Caki2 (cell line): ENCODE measurements around the gene ANKRD16. TPM values are rescaled to one million over a fixed set of nuclear protein-coding genes. Genes with fewer than 3 reads are reported as not detected.
"Not testable (repeated sequence)": the region's sequence is repeated elsewhere in the genome, so short reads cannot be mapped to it uniquely, and the experiment has no call there.

Source experiments
- DNase-seq: peaks from one replicate; pipeline ENCODE4 v3.0.0-alpha.2; 2015; ENCODE audit warnings: low read depth
- in situ Hi-C: cut with HindIII; loops from 2 replicates; pipeline ENCODE4 v1.10.0; 2016; ENCODE audit warnings: low sequenced_read_pairs, low pct_unique_long_range_greater_than_20kb, mixed read lengths
- total RNA-seq: library from RNA; depleted of rRNA; stranded (reverse); fragments of >200 nt; shearing (Covaris generic); gene quantifications from 2 replicates; pipeline ENCODE4 v1.2.3, GENCODE V29; 2014; ENCODE audit warnings: low replicate concordance

The ANKRD16 gene
- total RNA-seq, 1 experiment from 2014 or later: 10.4 TPM

DNA sequence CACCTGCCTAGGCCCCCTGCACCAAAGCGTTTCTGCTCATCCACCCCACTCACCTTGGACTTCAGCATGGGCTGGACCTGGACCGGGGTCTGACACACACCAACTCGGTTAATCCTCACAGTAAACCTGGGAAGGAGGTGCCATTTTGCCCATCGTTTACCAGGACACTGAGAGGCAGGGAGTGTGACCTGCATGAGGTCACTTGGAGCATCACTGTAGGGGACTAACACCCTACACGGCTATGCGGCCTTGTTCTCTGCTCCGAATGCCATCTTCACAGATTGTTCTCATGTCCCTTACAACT is 33.0 kb downstream of the ANKRD16 start:
- no peak for DNase-seq
- in situ Hi-C loops: no loop called here

DNA sequence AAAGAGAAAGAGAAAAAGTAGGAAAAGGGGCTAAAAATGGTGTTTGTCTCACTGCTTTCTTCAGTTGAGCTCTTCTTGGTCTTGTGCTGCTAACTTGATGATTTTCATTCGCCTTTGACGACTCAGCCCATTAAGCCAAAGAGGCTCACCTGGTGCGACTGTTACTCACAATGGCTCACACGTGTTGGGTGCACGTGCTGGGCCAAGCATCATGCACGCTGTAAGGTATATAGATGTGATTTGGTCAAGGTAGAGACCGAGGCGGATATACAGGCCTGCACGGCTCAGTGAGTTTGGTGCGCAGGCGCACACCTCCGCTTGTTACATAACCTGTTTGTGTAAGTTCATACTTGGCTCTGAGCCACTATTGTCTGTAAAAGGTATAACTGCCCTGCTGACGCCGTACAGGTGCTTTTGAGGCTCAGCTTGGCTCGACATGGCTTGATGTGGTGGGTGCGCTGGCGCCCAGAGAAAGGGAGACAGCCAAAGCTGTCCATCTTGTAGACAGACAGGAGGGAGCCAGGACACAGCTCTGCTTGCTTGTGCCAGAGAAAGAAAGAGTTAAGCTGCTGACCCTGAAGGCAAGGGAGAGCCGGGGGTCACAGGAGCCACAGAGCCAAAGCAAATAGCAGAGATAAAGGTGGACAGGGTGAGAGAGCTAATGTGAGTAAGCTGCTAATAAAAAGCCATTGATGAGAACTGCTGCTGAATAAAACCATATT is 33.6 kb downstream of the ANKRD16 start:
- DNase-seq: no peak
- in situ Hi-C loops: no loop called here

DNA sequence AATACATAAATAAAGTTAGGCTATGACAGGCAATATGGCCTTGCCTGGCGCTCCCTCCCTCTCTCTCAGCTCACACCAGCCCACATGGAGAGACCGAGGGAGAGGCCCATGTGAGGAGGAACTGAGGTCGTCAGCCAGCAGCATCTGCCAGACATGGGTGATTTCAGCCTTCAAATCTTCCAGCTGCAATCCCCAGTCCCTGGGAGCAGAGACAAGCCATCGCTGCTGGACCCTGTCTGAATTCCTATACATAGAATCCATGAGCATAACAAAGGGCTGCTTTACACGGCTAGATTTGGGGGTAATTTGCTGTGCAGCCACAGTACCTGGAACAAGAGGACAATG is 35.6 kb downstream of the ANKRD16 start:
- in situ Hi-C loops: no loop called here
- DNase-seq: no peak

DNA sequence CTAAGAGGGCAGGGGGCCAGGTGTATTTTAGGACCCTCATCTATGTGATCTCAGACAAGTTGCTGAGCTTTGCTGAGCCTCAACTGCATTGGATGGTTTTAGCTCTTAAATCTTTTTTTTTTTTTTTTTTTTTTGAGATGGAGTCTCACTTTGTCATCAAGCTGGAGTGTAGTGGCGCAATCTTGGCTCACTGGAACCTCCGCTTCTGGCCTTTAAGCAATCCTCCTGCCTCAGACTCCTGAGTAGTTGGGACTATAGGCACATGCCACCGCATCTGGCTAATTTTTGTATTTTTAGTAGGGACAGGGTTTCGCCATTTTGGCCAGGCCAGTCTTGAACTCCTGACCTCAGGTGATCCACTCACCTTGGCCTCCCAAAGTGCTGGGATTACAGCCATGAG is 43.0 kb downstream of the ANKRD16 start:
- DNase-seq, in situ Hi-C loops: not testable (repeated sequence)

DNA sequence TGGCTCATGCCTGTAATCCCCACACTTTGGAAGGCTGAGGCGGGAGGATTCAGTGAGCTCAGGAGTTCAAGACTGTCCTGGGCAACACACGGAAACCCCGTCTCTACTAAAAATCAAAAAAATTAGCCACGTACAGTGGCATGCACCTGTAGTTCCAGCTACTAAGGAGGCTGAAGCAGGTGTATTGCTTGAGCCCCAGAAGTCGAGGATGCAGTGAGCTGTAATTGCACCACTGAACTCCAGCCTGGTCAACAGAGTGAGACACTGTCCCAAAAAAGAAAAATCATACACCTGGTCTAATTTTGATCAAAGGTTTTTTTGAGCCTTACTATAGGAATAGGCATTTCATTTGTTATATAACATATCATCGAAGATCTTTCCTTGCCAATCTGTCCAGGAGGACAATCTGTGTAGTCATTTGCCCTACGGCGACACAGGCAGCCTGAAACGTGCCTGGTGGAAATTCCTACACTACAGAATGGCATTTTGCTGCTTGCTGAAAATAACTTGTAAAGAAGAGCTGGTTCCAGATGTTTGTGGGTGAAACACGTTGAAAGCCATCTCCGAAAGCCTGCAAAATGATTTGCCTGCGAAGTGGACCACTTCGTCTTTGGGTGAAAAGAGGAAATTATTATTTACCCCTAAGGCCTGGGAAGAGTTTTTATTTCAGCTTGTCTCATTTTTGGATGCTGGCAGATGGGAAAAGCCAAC is 45.2 kb downstream of the ANKRD16 start:
- DNase-seq: no peak
- in situ Hi-C loops: no loop called here

DNA sequence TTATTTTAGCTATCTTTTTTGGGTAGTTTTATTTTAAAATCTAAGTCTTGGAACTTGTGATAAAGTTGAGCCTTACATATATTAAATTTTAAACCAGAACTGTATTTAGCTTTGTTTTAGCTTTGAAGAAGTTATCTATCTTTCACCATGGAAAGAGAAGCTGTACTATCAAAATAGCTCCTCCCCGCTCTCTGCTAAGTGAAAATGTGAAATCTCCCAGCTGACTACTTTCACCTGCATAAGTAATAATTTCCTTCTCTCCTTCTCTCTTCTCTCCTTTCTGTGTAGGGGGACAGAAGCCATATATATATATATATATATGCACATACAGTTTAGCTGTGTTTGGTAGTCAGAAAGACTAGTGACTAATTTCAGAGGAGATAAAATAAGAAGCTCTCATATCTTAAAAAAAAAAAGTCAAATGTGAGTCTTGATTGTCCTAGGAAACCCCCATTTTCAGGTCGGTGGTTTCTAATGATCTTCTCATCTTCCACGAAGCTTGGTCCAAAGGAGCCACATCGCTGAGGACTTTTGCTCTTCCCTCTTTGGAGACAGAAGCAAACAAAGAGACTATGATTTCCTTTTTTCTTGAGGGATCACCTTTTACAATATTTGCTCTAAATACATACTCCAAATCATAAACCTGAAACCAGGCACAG is 45.9 kb downstream of the ANKRD16 start:
- in situ Hi-C loops: no loop called here
- no peak for DNase-seq

DNA sequence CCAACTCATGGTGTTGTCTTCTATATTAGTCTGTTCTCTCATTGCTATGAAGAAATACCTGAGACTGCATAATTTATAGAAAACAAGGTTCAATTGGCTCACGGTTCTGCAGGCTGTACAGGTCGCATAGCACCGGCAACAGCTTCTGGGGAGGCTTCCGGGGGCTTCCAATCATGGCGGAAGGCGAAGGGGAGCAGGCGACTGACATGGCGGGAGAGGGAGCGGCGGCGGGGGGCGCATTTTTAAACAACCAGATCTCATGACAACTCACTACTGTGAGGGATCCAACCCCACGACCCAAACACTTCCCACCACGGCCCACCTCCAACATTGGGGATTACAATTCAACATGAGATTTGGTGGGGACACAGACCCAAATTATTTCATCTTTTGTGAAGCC is 47.7 kb downstream of the ANKRD16 start:
- in situ Hi-C loops: no loop called here

DNA sequence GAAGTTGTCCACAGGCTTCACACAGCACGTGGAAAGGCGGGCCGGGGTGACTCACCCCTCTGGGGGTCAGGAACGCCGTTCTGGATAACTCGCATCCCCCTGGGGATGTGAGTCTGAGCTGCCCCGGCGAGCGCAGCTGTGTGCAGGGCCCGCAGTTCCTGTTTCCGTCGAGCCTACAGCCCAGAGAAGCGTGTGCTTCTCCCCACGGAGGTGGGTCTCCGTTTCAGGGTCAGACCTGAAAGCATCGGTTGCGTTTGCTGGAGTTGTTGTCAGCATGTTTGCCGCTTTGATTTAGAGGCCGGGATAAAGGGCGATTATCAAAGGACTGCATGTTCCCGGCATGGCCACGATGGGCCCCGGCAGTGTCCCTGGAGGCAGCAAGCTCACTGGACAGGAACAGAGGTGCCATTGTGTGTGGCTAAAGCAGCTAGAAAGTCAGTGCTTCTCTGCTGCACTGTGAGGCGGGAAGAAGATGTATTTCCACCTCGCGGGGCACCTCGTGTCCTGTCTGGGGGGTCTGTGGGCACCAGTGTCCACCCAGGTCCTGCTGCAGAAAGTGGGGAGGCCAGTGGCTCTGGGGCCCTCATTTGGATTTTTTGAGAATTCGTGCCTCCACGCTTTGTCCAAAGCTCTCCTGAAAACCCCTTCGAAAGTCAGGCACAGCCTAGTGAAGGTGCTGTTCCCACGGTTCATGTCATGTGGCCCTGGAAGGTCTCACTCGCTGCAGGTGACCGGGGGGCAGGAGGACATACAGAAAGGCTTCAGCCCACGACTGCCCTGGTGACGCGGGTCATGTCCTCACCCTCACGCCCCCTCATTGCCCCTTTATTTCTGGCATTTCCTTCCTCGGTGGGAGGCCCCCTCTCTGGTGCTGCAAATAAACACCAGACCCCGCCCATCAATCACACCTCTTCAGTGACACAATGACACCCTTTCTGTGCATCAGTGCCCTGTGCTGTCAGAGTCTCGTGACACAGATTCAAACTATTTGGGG is 49.1 kb downstream of the ANKRD16 start:
- in situ Hi-C loops: no loop called here

More for the DNA sequence above, 47.7 kb downstream of the ANKRD16 start:
- no peak for DNase-seq

DNA sequence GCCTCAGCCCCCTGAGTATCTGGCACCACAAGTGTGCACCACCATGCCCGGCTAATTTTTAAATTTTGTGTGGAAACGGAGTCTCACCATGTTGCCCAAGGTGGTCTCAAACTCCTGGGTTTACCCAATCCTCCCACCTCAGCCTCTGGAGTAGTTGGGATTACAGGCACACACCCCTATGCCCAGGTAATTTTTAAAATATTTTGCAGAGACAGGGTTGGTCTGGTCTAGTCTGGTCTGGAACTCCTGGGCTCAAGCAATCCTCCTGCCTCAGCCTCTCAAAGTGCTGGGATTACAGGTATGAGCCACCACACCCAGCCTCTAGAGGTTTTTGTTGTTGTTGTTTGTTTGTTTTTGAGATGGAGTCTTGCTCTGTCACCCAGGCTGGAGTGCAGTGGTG is 53.5 kb downstream of the ANKRD16 start:
- DNase-seq, in situ Hi-C loops: not testable (repeated sequence)

More for the DNA sequence above, 49.1 kb downstream of the ANKRD16 start:
- DNase-seq: no peak

DNA sequence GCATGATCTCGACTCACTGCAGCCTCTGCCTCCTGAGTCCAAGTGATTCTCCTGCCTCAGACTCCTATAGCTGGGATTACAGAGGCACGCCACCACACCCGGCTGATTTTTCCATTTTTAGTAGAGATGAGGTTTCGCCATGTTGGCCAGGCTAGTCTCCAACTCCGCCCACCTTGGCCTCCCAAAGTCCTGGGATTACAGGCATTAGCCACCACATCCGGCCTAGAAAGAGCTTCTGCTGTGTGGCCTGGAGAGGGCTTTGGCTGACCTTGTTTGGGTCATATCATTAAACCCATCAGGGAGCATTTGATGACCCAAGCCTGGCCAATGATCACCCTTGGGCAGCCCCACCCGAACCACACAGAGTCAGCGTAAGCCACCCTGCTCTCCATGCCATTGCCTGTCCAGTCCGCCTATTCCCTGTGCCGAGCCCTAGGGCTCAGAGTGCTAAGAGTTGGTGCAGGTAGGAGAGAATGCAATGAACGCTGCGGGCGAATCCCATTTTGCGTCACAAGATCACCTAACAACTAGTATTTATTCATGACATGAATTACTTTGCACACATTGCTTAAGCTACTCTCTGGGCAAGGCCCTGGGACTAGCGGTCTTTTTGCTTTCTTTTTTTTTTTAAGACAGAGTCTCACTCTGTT is 54.1 kb downstream of the ANKRD16 start:
- DNase-seq: no peak
- in situ Hi-C loops: no loop called here

DNA sequence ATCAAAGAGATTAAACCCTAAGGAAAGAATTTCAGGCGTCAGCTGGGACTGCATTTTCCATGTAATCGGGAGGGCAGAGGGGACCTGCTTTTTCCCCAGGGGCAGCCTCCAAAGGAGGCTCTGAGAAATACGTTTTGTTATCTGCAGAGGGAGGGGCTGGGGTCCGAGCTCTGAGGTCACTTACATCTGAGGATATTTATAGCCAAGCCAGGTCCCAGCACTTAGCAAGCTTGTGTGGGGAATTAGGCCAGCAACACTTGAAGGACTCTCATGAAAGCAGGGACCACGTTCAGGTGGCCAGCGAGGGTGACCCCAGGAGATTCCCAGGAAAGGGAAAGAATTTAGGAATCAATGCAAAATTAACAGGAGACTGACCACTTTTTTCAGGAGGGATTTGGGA is 55.9 kb downstream of the ANKRD16 start:
- DNase-seq: no peak
- in situ Hi-C loops: no loop called here

DNA sequence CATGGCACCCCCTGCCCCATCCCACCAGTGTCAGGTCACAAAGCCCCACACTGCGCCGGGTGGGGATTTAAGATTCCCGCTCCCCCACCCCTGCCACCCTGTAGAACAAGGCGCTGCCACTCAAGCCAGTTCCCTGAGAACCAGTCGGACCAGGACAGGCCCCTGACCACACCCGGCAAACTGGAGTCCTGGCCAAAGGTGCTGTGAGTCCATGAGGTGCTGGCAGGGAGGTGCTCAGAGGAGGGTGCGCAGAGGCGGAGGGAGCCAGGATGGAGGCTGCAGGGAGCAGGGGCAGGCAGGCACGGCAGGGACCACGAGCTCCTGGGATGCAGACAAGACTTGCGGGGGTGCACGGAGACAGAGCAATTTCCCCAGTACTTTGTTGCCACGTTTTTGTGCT is 56.7 kb downstream of the ANKRD16 start:
- in situ Hi-C loops: no loop called here
- no peak for DNase-seq

DNA sequence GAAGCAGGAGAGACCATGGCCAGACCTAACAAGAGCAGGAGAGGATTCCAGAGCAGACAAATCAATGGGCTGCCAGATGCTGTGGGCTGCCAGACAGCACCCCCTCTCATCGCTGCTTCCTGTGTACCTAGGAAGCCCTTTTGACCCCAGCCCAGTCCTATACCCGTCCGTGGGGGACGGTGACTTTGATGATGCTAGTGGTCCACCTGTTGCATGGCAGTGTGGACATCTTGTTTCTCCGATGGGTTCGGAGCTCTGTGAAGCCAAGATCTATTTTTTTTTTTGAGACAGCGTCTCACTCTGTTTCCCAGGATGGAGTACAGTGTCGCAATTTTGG is 58.3 kb downstream of the ANKRD16 start:
- DNase-seq: no peak
- in situ Hi-C loops: no loop called here

DNA sequence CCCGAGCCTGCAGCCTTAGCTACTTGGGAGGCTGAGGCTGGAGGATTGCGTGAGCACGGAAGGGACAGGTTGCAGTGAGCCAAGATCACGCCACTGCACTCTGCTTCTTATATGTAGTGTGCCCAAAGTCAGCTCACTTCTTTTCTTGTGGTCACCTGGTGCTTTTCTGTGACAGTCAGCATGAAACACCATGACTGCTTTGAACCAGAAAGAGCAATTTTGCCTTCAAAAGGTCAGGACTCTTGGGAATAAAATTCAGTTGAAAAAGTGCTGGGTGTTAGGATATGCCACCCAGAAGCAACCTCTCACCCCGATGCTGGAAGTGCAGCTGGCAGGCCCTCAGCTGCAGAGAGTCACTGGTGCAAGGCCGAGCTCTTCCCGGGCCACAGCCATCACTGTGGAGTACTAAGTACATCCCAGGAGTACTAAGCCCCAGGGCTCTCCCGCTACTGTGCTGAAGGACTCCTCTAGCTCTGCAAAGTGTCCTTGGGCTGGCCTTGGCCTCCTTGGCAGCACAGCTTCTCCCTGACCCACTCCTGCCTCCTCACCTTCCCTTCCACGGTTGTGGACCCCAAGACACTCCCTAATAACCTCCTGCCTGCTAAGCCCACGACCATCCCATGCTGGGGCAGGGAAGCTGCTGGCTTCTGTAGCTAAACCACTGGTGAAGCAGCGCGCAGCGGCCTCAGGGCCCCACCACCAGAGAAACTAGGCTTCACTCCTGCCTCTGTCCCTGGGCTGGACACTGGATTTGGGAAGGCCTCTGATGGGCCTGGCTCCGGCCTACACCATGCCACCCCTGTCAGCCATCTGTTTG is 58.9 kb downstream of the ANKRD16 start:
- in situ Hi-C loops: no loop called here
- DNase-seq: no peak

DNA sequence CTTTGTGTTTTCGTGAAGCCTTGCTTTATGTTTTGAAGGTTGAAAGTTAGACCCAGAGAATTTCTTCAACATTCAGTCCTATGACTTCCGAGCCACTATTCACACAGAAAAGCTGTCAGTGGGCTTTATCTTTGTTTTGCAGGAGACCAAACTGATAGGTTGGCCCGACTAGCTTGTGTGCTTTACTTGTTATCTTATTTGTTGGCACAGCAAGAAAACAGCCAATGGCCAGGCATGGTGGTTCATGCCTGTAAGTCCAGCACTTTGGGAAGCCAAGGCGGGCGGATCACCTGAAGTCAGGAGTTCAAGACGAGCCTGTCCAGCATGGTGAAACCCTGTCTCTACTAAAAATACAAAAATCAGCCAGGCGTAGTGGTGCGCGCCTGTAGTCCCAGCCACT is 60.4 kb downstream of the ANKRD16 start:
- DNase-seq: no peak
- in situ Hi-C loops: no loop called here

DNA sequence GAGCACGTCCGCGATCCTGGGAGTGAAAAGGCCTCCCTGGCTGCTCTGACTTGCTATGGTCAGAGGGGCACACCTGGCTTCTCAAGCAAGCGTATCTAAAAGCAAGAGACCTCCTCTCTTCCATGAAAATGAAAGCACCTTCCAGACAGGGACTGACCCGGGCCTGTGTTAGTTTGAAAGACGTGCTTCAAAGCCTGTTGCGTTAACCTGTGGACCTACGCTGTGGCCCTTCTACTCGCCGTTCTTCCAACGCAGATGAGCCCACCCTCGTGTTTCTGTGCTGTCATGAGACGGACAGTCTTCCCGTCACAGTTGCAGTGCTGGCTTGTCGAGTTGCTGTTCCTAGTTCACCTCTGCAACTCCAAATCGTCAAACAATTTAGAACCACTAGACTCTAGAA is 61.0 kb downstream of the ANKRD16 start:
- in situ Hi-C loops: no loop called here
- no peak for DNase-seq

DNA sequence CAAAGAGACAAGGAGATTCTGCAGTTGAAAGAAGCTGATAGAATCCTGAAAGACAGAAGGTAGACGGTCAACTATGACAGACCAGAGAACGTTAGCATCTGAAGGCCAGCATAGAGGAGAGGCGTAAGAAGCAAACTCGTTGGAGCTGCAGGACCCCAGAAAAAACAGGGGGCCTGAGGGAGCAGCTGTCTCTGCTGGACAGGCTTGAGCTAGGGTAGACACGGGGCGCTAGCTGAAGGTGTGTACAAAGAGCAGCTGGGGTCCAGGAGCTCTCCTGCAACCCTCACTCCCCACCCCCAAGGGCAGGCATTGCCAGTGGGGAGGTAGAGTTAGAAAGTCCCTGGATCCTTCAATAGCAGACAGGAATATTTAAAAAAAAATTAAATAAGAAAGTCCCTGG is 61.9 kb downstream of the ANKRD16 start:
- no peak for DNase-seq
- in situ Hi-C loops: no loop called here
